ENCODE data around the gene FOS.

Gene FOS

DNA sequence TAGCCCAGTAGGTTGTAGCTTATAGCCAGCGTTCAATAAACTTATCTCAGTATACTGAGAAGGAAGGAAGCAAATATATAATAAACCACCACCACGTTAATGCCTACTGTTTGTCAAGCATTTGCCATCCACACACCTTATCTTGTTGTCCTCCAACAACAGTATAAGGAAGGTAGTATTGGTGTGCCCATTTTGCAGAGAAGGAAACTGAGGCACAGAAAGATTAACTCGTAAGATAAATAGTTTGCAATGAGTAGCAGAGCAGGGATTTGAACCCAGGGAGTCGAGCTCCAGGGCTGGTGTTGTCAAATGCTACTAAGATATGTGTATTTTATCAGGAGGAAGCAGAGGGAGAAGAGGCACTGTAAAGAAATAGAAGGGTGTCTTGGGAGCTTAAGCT is 27.8 kb upstream of the FOS start:
- DNase-seq, result no peak

DNA sequence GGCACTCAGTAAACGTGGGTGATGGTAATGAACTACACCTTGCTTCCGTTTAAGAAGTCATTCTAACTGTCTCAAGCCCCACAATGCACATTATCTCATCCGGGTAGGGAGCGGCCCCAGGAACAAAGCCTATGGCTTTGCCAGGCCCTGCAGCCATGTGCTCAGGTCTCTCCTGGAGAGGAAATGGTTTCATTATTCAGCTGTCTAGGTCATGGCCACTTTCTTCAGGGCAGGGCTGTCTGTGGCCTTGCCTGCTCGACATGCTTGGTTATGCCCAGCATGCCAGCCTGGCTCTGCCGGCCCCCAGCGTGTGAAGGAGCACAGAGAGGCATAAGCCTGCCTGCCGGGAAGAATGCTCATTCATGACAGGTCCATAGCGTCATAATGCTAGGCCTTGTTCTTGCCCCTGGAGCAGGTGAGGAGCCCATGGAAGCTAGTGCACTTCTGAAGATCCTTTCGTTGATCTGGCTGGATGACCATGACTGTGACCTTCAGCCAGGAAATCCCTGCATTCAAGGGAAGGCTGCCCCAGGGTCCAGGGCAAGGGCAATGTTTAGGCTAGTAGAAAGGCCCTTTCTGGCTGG is 26.3 kb upstream of the FOS start:
- no peak for DNase-seq

DNA sequence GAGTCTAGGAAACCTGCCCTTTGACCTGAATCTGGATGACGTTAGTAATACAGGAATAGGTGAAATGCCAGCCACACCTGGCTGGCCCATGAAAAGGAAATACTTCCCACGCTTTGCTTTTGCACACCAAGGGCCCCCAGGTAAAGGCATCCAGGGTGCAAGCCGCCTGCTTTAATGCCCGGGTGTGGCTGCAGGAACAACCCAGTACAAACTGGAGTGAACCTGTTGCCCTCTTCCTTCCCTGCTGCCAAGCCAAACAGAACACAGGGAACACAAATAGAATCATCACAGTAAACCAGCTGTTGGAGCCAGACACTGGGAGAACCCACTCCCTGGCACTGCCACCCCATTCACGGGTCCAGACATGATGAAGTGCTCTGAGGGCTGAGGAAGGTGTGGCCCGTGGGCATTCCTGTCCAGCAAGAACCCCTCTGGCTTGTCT is 24.2 kb upstream of the FOS start:
- no peak for DNase-seq

DNA sequence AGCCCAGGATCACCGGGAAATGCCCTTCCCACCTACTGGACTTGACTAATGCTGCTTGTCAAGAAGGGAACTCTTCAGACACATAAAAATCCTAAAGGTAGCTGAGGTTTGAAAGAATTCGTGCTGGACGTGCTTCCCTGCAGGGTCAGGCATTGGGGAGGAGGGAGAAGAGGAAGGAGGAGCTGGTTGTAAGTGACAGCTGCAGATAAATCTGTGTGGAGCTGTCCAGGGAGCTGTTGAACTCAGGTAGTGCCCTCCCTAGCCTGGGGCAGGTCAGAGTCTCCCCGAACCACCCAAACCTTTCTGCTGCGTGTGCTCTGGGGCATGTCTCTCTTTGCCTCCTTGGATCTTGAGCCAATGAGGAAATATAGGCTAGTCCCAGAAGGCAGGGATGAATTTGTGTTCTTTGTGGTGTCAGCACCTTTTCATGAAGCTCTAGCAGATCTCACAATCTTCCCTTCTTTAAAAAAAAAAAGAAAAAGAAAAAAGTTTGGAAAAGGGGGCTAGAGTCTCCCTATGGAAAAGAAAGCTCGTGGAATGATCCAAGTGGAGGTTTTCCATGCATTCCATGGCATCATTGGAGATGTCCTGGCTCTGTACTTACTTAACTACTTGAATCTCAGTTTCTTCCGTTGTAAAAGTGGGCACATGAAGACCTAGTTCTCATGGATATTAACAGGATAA is 23.6 kb upstream of the FOS start:
- DNase-seq, result no peak

DNA sequence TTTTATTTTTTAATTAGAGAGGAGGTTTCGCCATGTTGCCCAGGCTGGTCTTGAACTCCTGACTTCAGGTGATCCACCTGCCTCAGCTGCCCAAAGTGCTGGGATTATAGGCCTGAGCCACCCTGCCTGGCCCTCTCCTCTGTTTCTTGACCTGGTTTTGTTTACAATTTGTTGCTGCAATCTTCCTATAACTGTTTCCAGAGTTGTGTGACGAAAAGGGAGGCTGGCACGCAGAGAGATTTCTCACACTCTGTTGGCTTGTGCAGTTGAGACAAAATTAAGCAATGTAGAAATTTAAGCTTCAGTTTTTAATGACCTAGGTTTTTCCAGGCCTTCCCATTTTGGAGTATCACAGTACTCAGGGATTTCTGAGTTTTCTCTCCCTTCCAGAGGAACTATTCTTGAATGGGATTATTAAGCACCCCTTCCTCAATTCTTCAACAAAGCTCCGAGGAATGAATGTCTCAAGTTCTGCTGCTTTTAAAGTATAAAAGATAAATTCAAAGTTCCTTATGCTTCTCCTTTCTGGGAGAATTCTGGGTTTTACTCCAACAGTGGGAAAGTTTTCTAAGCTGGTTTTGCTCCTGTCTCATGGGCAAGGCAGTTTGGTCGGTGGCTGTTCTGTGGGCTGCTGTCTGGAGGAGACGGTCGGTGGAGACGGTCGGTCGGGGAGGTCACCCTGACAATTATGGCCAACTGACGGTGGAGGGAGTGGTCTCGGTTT is 20.4 kb upstream of the FOS start:
- peak; percentile 35 for DNase-seq

DNA sequence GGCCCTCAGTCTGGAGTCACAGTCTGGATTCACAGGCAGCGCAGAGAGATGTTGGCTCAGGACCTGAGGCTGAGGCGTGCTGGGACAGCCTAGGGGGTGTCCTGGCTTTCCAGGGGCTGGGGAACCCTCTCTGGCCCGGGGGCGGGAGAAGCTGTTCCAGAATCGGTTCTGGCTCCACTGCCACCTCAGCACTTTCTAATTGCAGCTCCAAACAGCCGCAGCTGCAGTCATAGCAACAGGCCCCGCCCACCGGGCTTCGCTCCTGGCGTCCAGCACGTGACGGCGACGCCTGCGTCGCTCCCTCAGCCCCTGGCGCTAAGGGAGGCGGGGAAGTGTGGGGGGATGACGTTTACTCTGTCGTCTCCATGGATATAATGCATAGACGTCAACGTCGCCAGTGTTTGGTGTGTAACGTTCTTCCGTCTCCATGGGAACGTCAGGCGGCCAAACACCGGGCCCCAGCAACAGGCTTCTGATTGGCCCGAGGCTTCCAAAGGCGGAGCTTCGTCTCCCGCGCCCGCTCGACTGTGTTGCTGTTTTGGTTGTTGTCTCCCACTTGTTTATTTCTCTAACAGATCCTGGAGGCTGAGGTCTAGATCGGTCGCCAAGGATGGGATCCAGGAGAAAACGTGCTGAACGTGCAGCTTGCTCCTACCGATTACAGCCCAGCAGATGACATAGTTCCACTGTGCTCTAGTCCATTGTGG is 19.7 kb upstream of the FOS start:
- DNase-seq, result peak; percentile 100

DNA sequence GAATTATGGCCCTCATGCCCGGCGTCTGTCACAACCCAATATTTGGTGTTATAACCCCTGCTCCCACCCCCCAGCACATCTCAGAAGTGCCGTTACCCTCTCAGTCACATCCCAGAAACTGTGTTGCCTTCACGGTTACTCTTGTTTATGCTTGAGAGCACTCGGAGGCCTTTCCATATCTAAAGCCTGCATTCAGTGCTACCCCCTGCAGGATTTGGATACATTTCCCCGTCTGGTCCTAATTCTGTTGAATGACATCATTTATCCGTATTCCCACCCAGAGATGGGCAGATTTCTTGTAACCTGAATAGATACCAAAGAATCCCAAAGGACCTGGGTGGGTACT is 19.1 kb upstream of the FOS start:
- peak; percentile 65 for DNase-seq

DNA sequence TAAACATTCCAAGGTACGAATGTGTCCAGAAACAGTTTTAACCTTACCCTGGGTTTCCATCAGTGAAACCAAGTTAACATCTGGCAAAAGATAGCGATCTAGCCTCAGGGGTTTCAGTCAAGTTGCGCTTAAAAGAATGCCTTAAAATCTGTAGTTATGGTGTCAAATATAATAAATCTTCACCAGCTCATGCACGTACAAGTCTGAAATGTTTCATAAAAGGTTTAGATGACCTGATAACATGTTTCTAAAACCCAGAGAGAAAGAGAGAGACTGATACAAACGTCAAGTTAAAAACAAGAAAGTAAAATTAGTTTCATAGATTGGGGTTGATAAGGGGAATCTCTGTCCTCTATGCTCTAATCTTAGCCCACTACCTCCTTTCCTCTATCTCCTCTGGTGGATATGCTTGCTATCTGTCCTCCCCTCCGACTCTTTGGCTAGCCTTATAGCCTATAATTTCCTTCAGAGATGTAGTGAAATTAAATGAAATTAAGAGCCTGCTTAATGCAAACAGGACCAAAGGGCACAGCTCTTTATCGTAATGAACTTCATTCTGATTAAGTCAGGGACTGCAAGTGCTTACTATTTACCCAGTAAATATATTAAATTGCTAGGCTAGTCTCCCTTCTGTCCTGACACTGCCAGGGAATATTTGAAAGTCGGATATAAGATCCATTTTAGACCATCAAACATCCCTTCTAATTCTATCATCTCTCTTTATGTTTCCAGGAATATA is 18.4 kb upstream of the FOS start:
- DNase-seq, result no peak

DNA sequence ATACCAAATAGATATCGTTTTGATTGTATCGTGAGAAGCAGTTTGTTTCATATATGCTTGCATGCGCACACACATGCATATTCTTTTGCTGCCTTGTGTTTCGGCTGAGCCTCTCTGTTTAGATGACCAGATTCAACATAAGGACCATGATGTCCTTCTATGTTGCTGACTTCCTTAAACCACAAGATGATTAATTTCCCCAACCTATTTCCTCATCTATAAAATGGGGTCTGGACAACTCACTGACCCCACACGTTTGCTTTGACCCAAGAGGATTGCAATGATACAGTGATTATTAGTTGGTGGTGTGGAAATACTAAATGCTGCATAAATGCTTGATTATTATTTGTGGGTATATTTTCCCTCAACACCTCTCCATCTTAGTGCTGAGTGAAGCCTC is 16.8 kb upstream of the FOS start:
- no peak for DNase-seq

DNA sequence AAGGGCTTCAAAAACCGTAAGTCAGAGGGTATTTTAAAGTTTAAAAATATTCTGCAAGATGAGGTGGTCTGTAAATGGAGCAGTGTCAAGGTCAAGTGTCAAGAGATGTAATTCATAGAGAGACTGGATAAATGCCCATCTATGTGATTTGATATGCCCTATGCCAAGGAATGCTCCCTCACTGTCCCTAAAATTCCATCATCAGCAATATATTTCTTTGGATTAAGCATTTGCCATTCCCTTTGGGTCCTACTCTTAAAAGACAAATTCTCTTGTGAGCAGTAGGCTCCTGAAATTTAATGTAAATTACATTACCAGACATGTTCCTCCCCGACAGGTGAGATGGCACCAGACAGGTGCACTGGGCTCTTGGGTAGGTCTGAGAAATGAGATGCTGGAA is 16.0 kb upstream of the FOS start:
- DNase-seq, result no peak

DNA sequence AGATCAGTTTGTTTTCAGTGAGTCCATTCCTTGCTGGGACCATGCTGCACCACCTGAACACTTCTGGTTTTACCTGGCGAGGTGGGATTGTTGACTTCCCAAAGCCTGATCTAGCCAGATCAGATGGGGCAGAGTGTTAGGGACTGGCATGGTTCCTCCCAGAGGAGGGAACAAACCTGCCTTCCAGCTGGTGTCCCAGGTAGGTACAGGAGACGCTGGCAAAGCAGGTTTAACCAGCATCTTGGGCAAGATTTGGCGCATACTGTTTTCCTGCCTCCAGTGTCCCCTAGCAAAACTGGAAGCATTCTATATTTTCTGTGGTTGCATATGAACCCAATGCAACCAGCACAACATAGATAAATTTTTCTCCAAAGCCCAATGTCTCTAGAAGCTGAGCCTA is 14.6 kb upstream of the FOS start:
- DNase-seq, result no peak

DNA sequence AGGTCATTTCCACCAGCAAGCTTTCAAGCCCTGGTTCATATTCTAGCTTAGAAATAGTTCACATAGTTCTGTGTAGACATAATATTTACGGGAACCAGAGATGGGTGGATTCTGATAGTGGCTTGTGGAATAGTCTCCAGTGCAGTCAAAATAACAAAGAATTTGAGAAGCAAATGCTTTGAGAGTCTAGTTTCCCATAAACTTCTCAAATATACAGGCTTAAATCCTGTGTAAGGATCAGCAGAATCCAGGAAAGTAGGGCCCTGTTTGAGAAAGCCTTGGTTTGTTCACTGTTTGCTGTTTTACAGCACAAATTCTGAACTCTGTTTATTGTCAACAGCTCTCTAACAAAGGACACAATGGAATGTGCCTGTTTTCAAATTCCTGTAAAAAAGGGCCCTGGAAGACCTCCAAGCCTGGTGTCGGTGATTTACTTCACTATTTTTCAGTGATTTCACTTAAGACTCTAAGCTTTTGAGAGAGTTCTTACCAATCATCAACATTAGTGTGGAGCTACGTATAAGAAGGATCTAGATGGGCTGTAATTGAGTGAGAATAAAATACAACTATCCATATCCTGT is 11.4 kb upstream of the FOS start:
- DNase-seq, result peak; percentile 80

DNA sequence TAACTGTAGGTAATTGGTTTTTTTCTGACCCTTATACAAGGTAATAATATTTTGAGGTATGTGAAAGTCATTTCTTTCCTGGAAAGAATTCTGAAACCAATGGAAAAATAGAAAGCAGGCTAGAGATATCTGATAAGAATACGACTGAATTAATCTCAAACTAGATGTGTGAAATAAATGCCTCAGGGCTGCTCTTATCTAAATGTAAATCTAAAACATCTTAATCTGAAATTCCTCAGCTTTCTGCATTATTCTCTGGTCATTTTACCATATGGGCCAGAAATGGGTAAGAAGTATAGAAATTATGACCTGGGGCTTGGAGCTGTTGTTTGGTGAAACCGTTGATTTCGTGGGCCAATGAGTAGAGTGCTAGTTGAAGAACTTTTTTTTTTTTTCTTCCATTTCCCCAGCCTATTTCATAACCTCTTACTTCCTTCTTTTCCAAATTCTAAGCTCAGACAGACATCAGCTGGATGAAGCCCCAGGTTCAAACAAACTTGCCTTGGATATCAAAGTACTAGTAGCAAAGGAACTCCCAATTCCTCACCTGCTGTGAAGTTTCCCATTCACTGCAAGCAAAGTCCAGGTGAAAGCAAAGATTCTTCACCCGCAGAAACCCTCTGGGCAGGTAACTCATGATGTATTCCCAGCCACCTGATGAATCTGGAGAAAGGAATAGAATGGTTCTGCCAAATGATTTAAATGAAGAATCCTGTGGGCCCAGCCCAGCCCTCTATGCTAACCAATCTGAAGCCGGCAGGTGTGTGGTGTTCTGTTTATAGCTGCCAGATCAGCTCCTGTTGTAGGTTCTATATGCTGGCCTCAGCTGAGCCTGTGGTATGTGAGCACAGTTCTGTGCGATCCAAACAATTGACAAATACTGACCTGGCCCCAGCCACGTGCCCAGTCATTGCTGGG is 9.7 kb upstream of the FOS start:
- no peak for DNase-seq

DNA sequence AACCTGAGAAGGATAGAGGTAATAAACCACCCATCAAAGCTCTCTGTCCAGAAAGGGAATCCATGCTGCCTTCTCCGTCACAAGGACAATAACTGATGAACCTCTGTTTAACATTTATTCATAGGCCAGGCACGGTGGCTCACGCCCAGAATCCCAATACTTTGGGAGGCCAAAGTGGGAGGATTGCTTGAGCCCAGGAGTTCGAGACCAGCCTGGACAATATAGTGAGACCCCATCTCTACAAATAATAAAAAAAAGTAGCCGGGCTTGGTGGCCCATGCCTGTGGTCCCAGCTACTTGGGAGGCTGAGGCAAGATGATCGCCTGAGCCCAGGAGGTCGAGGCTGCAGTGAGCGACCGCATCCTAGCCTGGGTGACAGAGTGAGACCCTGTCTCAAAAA is 7.1 kb upstream of the FOS start:
- no peak for DNase-seq

DNA sequence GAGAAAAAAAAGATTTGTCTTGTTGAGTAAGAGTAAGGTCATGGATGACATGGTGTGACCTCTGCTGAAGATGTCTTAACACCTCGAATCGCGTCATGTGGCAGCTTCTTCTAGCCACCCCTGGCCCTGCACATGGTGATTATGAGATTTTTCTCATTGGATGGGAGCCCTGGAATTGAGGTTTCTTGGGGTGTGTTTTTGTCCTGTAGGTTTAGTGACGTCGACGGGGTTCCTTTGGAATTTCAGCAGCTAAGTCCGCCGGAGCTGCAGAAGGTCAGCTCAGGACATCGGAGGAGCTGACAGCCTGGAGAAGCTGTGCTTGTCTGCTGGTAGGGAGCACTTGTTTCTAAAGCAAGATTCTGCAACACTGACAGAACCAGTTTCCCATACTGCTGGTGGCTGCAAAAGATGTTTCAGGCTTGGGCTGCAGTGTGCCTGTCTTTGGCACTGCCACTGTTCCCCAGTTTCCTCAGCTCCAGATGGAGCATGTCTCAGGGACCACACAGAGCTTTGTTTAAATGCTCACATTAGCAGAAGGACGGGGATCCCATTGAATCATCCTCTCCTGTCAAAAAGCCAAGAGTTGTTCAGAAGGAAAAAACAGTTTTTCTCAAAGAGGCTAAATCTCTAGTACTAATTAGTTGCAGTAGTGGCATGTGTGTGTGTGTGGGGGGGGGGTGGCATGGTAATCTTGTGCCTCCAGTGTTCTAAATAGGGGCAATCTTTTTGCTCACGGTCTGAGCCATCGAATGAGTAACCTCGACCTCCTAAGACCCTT is 5.2 kb upstream of the FOS start:
- DNase-seq, result peak; percentile 84

DNA sequence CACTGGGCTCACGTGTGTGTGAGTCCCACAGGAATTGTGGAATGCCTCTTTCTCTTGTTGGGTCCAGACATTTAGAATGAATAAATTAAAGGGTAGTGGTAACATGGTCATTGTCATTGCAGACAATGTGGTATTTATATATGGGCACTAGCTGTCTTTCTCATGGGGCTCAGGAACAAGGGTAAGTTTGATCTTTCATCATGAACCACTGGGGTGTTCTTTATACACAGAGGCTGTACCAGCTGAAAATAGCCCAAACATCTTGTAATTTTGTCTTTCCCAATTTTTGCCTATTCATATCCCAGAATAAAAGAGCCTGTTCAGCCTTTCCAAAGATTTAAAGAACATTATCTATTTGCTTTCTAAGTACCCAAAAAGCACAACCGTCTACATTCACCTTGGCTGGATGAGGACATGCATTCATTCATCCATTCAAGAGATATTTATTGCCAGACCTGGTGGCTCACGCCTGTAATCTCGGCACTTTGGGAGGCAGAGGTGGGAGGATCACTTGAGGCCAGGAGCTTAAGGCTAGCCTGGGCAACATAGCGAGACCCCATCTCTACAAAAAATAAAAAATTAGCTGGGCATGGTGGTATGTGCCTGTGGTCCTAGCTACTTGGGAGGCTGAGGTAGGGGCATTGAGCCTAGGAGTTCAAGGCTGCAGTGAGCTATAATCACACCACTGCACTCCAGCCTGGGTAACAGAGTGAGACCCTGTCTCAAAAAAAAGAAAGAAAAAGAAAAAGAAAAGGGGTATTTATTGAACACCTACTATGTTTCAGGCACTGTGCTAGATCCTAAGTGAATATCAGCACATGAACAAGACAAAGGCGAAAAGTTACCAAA is 4.4 kb upstream of the FOS start:
- no peak for DNase-seq

DNA sequence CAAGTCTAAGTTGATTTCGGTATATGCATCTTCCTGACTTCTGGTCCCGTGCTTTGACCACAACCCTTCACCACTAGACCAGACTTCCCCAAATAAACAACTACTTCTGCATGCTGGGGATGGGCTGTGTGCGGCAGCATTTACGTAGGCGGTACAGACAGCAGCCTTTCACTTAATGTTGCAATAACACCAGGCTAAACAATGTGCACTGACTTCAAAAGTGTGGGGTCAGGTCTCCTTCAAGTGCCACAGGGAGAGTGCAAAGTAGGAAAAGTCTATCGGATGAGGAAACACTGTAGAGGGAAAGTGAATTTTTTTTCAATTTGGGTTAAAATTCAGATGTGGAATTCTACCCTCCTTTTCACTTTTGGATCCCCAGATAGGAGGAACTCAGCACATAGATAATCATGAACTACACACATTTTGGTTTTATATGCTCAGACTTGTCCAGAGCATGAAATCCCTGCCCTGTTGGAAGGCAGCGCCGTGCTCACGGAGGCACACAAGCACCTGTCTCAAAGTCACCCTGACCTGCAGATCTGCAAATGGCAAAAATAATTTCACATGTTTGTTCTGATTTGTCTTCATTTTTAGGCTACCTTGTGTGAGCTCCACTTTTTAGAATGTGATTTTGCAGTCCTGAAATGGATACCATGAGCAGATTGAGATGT is 3.6 kb upstream of the FOS start:
- DNase-seq, result no peak

DNA sequence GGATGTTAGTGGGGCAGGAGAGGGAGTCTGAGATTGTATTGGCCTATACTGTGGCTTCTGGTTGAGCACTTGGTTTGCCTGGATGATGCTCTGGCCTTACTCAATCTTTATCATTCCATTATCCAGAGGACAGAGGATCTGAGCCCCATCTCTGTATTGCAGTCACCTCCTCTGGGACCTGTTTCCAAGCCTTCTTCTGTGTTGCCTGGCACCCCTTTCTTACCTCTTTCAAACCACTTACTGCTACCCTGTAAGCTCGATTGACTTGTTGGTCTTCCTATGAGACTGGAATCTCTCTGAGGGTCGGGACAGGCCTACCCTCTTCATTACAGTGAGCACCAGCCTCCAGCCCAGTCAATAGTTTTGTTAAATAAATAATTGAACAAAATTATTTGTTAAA is 3.0 kb upstream of the FOS start:
- DNase-seq, result no peak

All from fibroblast of skin of abdomen (primary cell).